ENCODE results near the gene FANCD2. TPM values are rescaled to one million over a fixed set of nuclear protein-coding genes. Genes with fewer than 3 reads are reported as not detected.
A peak's percentile ranks its signal among the peaks of the same experiment; 100 is the strongest.

Gene FANCD2
- total RNA-seq, 2 donors from 2014 or later = 56.0 to 79.9 TPM

DNA sequence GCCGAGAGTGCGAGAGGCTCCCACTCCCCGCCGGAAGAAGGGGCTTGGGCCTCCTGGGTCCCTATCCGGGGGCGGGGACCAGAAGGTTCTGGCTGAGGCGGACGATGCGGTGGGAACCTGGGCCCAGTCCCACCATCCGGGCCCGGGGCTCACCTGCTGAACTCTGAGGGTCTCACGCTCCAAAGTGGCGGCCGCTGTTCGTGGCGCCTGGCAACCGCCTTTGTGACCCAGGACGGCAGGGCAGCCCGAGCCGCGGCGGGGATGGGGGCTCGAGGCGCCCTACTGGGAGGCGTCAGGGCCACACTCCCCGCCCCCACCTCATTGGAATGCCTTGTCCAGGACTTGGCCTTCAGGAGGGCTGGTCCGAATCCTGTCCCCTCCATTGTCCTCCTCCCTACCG lies 81.9 kb downstream of the FANCD2 start, which contains the start of gene FANCD2OS:
Gene FANCD2OS (minus strand): TSS at position 165 of the 400 bp plus-strand sequence. CDS start 3,481 bp downstream, outside the sequence.
- Histone ChIP-seq H3K4me1 (ENCODE audit: control insufficient read depth, insufficient read depth, low read length) (no peaks in the 10 kb centered on the region), H3K9ac (ENCODE audit: extremely low read depth, low read length, poor library complexity, severe bottlenecking) (no peak within 1 kb of the TSS), H3K36me3 (ENCODE audit: control insufficient read depth, insufficient read depth, low read length) (no peaks in the 10 kb centered on the region), H3K9me3 (ENCODE audit: control insufficient read depth, low read length) (no peaks in the 10 kb centered on the region), H3K4me3 (ENCODE audit: low read length) (no peak within 1 kb of the TSS), H3K27ac (ENCODE audit: low read depth, low read length) (no peak within 1 kb of the TSS), H3K27me3 (ENCODE audit: control insufficient read depth, insufficient read depth, low read length, poor library complexity, severe bottlenecking) (no peaks in the 10 kb centered on the region)
- Mint-ChIP-seq H3K27ac (no peak within 1 kb of the TSS), H3K27me3 (ENCODE audit: insufficient read depth) (no peaks in the 10 kb centered on the region), H3K36me3 (ENCODE audit: low read depth) (peaks cover 2% of the 10 kb centered on the region), H3K4me3 (no peak within 1 kb of the TSS), H3K4me1 (no peaks in the 10 kb centered on the region), H3K9me3 (no peaks in the 10 kb centered on the region)
- WGBS, 2 experiments (ENCODE audit: insufficient coverage in 1 of 2, insufficient read length in 1 of 2) = 92 to 94% methylated on average over 15 to 28 of the region's 28 CpGs
- TF ChIP-seq, protein P1, sequence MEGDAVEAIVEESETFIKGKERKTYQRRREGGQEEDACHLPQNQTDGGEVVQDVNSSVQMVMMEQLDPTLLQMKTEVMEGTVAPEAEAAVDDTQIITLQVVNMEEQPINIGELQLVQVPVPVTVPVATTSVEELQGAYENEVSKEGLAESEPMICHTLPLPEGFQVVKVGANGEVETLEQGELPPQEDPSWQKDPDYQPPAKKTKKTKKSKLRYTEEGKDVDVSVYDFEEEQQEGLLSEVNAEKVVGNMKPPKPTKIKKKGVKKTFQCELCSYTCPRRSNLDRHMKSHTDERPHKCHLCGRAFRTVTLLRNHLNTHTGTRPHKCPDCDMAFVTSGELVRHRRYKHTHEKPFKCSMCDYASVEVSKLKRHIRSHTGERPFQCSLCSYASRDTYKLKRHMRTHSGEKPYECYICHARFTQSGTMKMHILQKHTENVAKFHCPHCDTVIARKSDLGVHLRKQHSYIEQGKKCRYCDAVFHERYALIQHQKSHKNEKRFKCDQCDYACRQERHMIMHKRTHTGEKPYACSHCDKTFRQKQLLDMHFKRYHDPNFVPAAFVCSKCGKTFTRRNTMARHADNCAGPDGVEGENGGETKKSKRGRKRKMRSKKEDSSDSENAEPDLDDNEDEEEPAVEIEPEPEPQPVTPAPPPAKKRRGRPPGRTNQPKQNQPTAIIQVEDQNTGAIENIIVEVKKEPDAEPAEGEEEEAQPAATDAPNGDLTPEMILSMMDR (conservative IDR thresholded peaks at IDR 0.05) = no peak
- DNase-seq = peak; percentile 38

DNA sequence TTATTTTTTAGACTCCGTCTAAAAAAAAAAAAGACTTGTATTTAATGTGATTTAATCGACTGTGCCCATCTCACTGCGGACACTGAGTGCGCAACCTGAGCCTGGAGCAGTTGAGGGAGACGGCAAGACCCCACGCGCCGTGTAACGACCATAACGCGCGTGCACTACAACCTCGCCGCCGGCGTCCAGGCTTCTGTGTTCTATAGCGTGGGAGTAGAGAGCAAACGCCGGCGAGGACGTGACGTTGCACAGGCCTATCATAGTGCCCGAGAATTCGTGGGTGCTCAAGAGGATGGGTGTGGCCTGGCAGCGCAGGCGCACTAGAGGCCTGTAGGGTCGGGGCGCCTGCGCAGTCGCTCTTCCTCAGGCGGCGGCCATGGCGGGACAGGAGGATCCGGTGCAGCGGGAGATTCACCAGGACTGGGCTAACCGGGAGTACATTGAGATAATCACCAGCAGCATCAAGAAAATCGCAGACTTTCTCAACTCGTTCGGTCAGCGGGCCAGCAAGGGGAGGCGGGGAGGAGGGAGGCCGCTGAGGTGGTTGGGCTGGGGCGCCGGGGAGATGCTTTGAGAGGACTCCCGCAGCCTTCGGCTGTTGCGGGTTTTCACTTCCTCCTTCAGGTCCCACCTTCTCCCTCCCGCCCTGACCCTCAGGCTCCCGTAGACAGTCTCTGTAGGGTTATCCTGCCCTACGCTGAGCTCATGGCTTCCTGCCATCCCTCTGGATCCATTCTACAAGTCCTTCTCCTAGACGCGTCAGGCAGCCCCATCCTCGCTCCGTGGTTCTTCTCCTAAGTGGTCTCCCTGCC lies 89.3 kb downstream of the FANCD2 start, which contains the start of gene BRK1:
Gene BRK1 (plus strand): TSS at position 350 of the 812 bp plus-strand sequence. CDS start 27 bp downstream, at position 377.
- H3K4me1 Mint-ChIP-seq = peaks cover 6% of the 10 kb centered on the region
- peak within 1 kb of the TSS; percentile 86 for H3K27ac ChIP-seq (ENCODE audit: low read depth, low read length)
- 0 to 2% methylated on average over 41 to 54 of the region's 54 CpGs for WGBS, 2 experiments (ENCODE audit: insufficient coverage in 1 of 2, insufficient read length in 1 of 2)

DNA sequence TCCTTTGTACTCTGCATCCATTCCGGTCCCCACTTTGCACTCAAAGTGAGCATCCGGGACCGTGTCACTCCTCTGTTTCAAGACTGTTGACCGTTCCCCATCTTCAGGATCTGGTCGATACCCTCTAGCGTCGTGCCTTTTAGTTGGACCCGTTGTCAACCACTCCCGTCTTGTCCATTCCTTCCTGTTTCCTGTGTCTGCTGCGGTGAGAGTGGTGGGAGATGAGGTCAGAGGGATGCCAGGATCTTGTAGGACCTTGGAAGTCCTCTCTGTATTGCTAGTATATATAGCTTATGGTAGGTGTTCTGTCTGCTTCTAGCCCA lies 89.9 kb downstream of the FANCD2 start:
- H3K4me1 ChIP-seq (ENCODE audit: control insufficient read depth, insufficient read depth, low read length) = no peaks in the 10 kb centered on the region
- no peak overlapping the region for H3K27ac ChIP-seq (ENCODE audit: low read depth, low read length)
- TF ChIP-seq, protein P1 (conservative IDR thresholded peaks at IDR 0.05) = no peak
- H3K4me3 Mint-ChIP-seq = peak overlapping the region; percentile 91
- H3K4me1 Mint-ChIP-seq = peaks cover 6% of the 10 kb centered on the region
- no peak for DNase-seq
- H3K9ac ChIP-seq (ENCODE audit: extremely low read depth, low read length, poor library complexity, severe bottlenecking) = peak overlapping the region; percentile 69
- peak overlapping the region; percentile 98 for H3K27ac Mint-ChIP-seq
- H3K27me3 Mint-ChIP-seq (ENCODE audit: insufficient read depth) = no peaks in the 10 kb centered on the region
- no peaks in the 10 kb centered on the region for H3K27me3 ChIP-seq (ENCODE audit: control insufficient read depth, insufficient read depth, low read length, poor library complexity, severe bottlenecking)
- H3K9me3 ChIP-seq (ENCODE audit: control insufficient read depth, low read length) = no peaks in the 10 kb centered on the region
- peaks cover 19% of the 10 kb centered on the region for H3K36me3 Mint-ChIP-seq (ENCODE audit: low read depth)
- H3K36me3 ChIP-seq (ENCODE audit: control insufficient read depth, insufficient read depth, low read length) = peaks cover 16% of the 10 kb centered on the region
- H3K4me3 ChIP-seq (ENCODE audit: low read length) = peak overlapping the region; percentile 93
- WGBS, 2 experiments (ENCODE audit: insufficient coverage in 1 of 2, insufficient read length in 1 of 2) = 1 to 2% methylated on average over 9 to 10 of the region's 10 CpGs
- no peaks in the 10 kb centered on the region for H3K9me3 Mint-ChIP-seq

More for the DNA sequence above, 89.3 kb downstream of the FANCD2 start, which contains the start of gene BRK1:
- H3K4me3 Mint-ChIP-seq = peak within 1 kb of the TSS; percentile 91
- peak within 1 kb of the TSS; percentile 93 for H3K4me3 ChIP-seq (ENCODE audit: low read length)
- no peaks in the 10 kb centered on the region for H3K27me3 ChIP-seq (ENCODE audit: control insufficient read depth, insufficient read depth, low read length, poor library complexity, severe bottlenecking)
- DNase-seq = peak; percentile 95
- peaks cover 13% of the 10 kb centered on the region for H3K36me3 Mint-ChIP-seq (ENCODE audit: low read depth)
- no peaks in the 10 kb centered on the region for H3K27me3 Mint-ChIP-seq (ENCODE audit: insufficient read depth)
- peak within 1 kb of the TSS; percentile 98 for H3K27ac Mint-ChIP-seq
- H3K36me3 ChIP-seq (ENCODE audit: control insufficient read depth, insufficient read depth, low read length) = peaks cover 10% of the 10 kb centered on the region
- H3K9me3 Mint-ChIP-seq = no peaks in the 10 kb centered on the region
- no peaks in the 10 kb centered on the region for H3K9me3 ChIP-seq (ENCODE audit: control insufficient read depth, low read length)
- H3K9ac ChIP-seq (ENCODE audit: extremely low read depth, low read length, poor library complexity, severe bottlenecking) = peak within 1 kb of the TSS; percentile 69
- no peaks in the 10 kb centered on the region for H3K4me1 ChIP-seq (ENCODE audit: control insufficient read depth, insufficient read depth, low read length)
- TF ChIP-seq, protein P1 (conservative IDR thresholded peaks at IDR 0.05) = no peak

Data from endodermal cell (in vitro differentiated cells).